C4-2B (cell line): ENCODE data around the gene MN1.

Source experiments
- H3K27ac ChIP-seq: fragments of 450-650 bp; 2 replicates; pipeline ENCODE4 v1.5.1; 2017
- ZFX ChIP-seq: fragments of 450-650 bp; IDR thresholded peaks from 2 replicates; pipeline ENCODE4 v1.6.1; 2017
- TF ChIP-seq, protein P1 (sequence below): fragments of 450-650 bp; conservative IDR thresholded peaks from 2 replicates; pipeline ENCODE4 v1.5.1; 2017; ENCODE audit warnings: mild to moderate bottlenecking

The MN1 gene

DNA sequence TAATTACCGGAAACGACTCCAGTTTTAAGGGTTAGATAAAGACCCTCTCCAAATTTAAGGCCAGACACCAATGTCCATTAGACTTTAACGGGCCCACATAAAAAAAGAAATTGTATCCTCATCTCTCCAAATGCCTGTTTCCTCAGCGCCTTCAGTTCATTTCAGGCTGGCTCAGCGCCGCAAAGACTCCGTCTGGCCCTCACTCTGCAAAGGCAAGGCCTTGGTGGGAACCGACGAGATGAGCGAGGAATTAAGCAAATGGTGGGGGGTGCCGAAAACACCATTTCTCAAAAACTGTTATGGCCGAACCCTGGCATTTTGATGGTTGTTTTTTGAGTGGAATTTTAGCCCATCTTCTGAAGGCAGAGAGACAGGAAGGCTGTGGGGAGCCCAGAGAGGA is 15.7 kb downstream of the MN1 start:
- no peak overlapping the region for H3K27ac ChIP-seq

DNA sequence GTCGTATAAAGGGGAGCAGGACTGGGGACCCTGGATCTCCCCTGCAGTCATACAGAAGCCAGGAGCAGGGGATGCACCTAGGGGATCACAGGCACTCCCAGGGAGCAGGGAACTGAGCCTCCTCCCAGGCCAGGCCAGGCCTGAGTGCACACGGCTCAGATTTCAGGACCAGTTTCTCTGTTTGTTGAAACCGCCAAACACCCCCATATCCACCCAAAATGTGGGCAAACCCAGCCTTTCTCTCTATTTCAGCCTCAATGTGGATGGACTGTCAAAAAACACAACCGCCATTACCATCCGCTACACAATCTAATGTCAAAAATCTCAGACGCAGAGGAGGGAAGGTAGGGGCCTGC is 17.5 kb downstream of the MN1 start:
- TF ChIP-seq ZFX: no peak
- TF ChIP-seq, protein P1, sequence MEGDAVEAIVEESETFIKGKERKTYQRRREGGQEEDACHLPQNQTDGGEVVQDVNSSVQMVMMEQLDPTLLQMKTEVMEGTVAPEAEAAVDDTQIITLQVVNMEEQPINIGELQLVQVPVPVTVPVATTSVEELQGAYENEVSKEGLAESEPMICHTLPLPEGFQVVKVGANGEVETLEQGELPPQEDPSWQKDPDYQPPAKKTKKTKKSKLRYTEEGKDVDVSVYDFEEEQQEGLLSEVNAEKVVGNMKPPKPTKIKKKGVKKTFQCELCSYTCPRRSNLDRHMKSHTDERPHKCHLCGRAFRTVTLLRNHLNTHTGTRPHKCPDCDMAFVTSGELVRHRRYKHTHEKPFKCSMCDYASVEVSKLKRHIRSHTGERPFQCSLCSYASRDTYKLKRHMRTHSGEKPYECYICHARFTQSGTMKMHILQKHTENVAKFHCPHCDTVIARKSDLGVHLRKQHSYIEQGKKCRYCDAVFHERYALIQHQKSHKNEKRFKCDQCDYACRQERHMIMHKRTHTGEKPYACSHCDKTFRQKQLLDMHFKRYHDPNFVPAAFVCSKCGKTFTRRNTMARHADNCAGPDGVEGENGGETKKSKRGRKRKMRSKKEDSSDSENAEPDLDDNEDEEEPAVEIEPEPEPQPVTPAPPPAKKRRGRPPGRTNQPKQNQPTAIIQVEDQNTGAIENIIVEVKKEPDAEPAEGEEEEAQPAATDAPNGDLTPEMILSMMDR: no peak
- no peak overlapping the region for H3K27ac ChIP-seq

More for the DNA sequence above, 15.7 kb downstream of the MN1 start:
- TF ChIP-seq, protein P1: no peak
- TF ChIP-seq ZFX: no peak

DNA sequence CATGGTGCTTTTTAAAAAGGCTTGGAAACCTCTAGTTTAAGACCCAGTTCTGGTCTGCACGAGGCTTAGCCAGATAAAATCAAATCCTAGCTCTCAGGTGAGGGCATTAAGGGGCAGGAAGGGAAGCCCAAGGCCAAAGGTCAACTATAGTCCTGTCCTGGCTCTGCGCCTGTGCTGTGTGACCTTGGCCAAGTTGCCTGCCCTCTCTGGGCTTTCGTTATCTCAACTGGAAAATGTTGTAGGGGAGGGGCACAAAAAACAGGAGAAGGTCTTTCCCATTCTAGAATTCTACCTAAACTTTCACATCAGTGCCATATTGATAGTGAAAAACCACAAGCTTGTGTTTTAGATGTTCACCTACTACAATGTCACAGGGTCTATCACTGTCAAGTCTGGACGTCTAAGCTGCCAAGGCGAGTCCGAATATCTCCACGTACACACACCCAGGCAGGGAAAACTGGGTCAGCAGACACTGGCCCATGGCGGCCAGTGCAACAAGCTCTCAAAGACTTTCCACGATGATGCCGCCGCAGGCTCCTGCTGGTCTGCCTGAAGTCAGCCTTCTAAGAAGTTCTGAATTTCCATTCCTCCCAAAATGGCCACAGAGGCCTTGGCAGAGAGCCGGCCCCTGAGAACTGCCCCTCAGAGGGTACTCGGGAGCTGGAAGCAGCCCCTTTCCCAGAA is 18.0 kb downstream of the MN1 start:
- no peak for TF ChIP-seq ZFX
- TF ChIP-seq, protein P1: no peak
- H3K27ac ChIP-seq: no peak overlapping the region

DNA sequence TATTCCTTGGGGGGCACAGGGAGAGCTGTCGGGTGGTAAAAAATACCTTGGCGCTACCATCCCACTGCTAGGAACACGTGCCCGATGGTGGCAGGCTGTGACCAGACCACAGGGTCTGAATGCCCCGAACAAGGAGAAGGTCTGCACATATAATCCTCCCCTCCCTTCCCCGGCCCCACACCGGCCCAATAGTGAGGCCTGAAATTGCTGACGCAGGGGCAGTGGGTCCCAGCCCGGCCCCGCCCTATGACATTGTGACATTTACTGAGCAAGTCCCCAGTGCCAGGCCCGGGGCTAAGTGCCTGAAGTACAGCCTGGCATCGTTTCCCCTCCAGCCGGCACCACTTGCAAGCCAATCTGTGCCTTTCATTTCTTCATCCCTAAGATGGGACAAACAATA is 19.5 kb downstream of the MN1 start:
- TF ChIP-seq ZFX: no peak
- TF ChIP-seq, protein P1: no peak
- H3K27ac ChIP-seq: no peak overlapping the region

DNA sequence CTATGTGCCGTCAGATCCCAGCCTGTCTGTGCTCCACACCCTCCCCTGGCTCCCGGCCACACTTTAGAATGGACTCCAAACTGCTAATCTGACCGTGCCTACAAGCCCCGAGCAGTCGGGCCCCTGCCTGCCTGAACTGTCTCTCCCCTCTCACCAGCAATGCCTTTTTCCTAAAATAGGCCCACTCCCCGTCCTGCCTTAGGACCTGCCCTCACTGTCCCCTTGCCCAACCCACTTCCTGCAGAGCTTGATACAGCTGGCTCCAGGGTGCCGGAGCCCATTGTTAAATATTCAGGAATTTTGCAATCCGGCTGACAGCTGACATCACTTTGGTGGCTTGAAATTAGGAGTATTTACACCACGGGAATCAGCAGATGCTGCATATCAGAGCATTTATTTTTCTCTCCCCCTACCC is 21.4 kb downstream of the MN1 start:
- no peak overlapping the region for H3K27ac ChIP-seq
- TF ChIP-seq, protein P1: no peak
- TF ChIP-seq ZFX: no peak

DNA sequence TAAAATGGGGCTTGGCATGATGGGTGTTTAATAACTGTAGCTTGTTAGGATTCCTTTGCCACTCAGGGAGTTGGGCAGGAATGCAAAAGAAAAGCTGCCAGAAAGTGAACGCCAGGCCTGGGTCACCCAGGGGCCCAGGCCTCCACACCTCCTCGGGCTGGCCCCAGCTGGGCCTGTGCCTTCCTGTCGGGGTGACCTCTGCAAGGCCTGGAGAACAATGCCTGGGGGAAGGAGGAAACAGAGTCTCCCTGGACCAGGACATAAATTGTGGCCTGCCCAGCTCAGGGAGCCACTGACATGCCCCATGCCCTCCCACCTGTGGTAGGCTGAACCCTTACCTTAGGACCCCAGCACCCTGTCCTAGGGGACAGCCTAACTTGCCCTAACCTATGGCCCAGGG is 21.9 kb downstream of the MN1 start:
- H3K27ac ChIP-seq: no peak overlapping the region
- TF ChIP-seq, protein P1: no peak
- no peak for TF ChIP-seq ZFX

DNA sequence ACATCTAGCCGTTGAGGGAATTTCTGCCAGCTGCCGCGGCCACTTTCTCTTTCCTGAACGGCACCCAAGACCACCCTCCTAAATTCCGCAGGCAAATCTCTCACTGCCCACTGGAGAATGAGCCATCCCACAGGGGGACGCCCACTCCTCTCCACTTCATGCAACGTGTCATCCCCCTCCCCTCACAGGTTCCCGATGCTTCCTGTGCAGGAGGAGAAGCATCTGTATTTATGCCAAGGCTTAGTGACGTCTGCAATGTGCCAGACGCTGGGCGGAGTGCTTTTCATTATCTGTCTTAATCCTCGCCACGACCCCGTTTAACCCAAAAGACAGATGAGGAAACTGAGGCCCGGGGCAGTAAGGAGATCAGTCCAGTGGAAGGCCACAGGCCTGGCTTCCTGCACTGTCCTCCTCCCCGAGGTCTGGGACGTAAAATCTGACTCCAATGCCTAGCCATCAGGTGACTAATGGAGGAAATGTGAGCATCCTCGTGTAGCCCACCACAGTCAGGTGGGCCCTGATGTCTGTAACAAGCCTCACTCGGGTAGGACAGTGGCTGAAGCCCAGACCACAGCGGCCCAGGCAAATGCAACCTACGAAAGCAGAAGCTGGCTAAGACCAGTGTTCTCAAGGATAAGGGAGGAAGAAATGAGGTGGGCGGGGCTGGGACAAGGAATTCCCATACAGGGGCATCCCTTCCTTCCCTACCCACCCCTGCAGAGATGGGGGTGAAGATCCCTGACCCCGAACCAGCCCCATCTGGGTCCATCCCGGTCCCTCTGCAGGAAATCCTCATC is 23.1 kb downstream of the MN1 start:
- TF ChIP-seq, protein P1: no peak
- H3K27ac ChIP-seq: no peak overlapping the region
